Activated naive CD4-positive, alpha-beta T cell treated with anti-CD3 and anti-CD28 coated beads, Interleukin-2, amount 50 U/mL, for 72 hours (primary cell): ENCODE measurements around the gene GBP5. TPM values are rescaled to one million over a fixed set of nuclear protein-coding genes. Genes with fewer than 3 reads are reported as not detected.
"Not testable (repeated sequence)": the region's sequence is repeated elsewhere in the genome, so short reads cannot be mapped to it uniquely, and the experiment has no call there.

Experiments
- ATAC-seq, 2 donors: fragments of 150-1000 bp; cut with Tn5 transposase; 2 replicates each; pipeline ENCODE4 v1.10.0; 2021; ENCODE audit warnings: mild to moderate bottlenecking in 2 of 2, moderate library complexity in 2 of 2
- DNase-seq, 2 donors: peaks; one replicate each; pipeline ENCODE4 v3.0.0; 2021 to 2022; ENCODE audit warnings: low spot score in 2 of 2
- H3K27ac Mint-ChIP-seq, 2 donors: one replicate each; pipeline ENCODE4 v1.8.0; 2022; ENCODE audit warnings: mild to moderate bottlenecking in 2 of 2, mixed read lengths in 2 of 2
- H3K36me3 Mint-ChIP-seq, 2 donors: one replicate each; pipeline ENCODE4 v1.8.0; 2022; ENCODE audit warnings: mixed read lengths in 2 of 2
- H3K9me3 Mint-ChIP-seq, 2 donors: one replicate each; pipeline ENCODE4 v1.8.0; 2022; ENCODE audit warnings: mixed read lengths in 2 of 2
- total RNA-seq, 2 donors: library from RNA; stranded (reverse); gene quantifications; one replicate each; pipeline ENCODE4 v1.2.3, GENCODE V29; 2022

The GBP5 gene, protein sequence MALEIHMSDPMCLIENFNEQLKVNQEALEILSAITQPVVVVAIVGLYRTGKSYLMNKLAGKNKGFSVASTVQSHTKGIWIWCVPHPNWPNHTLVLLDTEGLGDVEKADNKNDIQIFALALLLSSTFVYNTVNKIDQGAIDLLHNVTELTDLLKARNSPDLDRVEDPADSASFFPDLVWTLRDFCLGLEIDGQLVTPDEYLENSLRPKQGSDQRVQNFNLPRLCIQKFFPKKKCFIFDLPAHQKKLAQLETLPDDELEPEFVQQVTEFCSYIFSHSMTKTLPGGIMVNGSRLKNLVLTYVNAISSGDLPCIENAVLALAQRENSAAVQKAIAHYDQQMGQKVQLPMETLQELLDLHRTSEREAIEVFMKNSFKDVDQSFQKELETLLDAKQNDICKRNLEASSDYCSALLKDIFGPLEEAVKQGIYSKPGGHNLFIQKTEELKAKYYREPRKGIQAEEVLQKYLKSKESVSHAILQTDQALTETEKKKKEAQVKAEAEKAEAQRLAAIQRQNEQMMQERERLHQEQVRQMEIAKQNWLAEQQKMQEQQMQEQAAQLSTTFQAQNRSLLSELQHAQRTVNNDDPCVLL
- total RNA-seq = 100 to 1,000 TPM in 1 of 2 donors, 10 to 100 TPM in 1; 86.8 to 151 TPM

- not testable (repeated sequence) for H3K9me3 Mint-ChIP-seq
- Mint-ChIP-seq H3K27ac (peak within 1 kb of the TSS; percentile 96 to 97), H3K36me3 (peaks cover 42 to 69% of the 10 kb centered on the region in 2 donors)
- ATAC-seq (peak; percentile 67 to 70), DNase-seq (peak; percentile 64 to 82)
Observed at GRCh38 chr1:89272269-89273041, at the start of gene GBP5. Gene GBP5 (minus strand): TSS chr1:89272860. CDS start chr1:89269555, 3,305 bp downstream.

DNA sequence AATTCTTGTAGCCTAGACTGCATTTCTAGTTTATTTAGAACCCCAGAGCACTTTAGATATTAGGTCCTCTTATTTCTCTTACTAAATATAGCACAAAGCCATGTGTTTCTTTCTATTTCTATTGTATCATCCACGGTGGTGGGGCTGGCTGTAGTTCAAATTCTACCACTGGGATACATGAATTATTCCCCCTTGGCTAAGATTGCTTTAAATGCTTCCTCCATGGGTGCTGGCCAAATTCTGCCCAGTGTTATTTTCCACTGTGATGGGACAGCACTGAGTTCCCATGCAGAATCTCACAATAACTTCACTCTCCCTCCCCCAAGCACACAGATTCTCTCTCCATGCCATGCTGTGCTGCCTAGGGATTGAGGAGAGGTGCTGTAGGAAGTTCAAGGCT lies 49.7 kb upstream of the GBP5 start:
- DNase-seq (no peak), ATAC-seq (no peak)
- Mint-ChIP-seq H3K36me3 (peaks cover 27 to 38% of the 10 kb centered on the region in 2 donors), H3K27ac (no peak overlapping the region), H3K9me3 (peaks cover 26 to 54% of the 10 kb centered on the region in 2 donors)

- peak overlapping the region in 1 of 2 donors; percentile 38 for H3K27ac Mint-ChIP-seq
- H3K9me3 Mint-ChIP-seq = peaks cover 26 to 32% of the 10 kb centered on the region in 2 donors
- ATAC-seq = no peak
Observed at GRCh38 chr1:89312572-89312971, 39.9 kb upstream of the GBP5 start.

DNA sequence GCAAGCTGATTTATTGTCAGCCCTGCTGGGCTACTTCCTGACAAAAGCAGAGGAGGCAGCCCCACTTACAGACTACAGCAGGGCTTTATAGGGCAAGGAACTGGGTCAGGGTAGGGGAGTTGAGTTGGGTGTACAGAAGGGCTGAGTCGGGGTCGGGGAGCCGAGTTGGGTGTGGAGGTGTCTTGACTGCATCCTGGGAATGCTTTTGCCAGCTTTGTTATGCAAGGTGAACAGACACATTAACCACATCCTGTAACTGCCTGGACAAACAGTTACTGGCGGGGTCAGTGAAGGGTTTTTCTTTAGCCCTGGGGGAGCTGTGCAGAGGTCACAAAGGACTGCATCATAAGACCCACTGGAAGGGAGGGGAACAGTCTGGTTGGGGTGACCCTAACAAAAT lies 39.1 kb upstream of the GBP5 start:
- Mint-ChIP-seq H3K27ac (peak overlapping the region; percentile 88 to 99), H3K9me3 (peaks cover 22 to 25% of the 10 kb centered on the region in 2 donors), H3K36me3 (peaks cover 36 to 65% of the 10 kb centered on the region in 2 donors)
- ATAC-seq (no peak), DNase-seq (no peak)

More at GRCh38 chr1:89312572-89312971, 39.9 kb upstream of the GBP5 start:
- no peak for DNase-seq
- peaks cover 43 to 72% of the 10 kb centered on the region in 2 donors for H3K36me3 Mint-ChIP-seq

GRCh38 chr1:89310976-89311375 lies 38.3 kb upstream of the GBP5 start:
- Mint-ChIP-seq H3K9me3 (peaks cover 22 to 25% of the 10 kb centered on the region in 2 donors), H3K27ac (peak overlapping the region; percentile 88 to 99), H3K36me3 (peaks cover 36 to 65% of the 10 kb centered on the region in 2 donors)
- ATAC-seq (peak; percentile 35 to 43), DNase-seq (no peak)

DNA sequence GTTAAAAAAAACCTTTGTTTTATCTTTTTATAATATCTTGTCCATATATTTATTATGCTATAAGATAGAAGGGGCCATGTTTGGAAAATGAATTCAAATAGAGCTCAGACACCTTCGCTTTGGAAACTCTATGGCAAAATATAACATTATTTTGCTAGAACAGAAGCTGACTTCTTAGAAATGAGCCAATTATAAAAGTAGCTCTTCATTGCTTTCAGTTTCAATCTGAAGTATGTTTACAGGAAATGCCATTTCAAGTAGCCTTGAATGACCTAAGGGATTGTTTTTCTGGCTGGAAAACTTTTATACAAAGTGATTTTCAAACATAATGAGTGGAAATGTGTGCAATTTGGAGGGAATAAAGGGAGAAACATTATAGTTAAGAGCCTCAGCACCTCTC lies 37.8 kb upstream of the GBP5 start:
- DNase-seq = no peak
- Mint-ChIP-seq H3K9me3 (peaks cover 22 to 25% of the 10 kb centered on the region in 2 donors), H3K36me3 (peaks cover 36 to 65% of the 10 kb centered on the region in 2 donors), H3K27ac (peak overlapping the region; percentile 88 to 99)
- ATAC-seq = peak; percentile 62 to 76

DNA sequence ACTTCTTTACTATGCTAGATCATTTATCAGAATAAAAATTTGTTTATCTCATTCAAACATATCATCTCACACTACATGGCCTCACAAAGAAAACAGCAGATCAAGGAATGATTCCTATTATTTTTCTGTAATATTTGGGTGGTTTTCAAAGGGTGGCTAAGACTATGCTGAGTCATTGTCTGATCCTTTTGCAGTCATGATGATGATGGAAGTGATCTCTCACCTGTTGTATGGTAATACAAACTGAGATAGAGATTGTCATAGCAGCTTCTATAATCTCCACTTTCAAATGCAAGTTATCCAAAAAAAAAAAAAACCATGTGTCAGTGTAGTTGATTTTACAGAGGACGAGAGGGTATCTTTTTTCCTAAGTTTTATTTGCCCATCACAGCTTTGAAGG lies 37.2 kb upstream of the GBP5 start:
- ATAC-seq (peak; percentile 50 to 65), DNase-seq (no peak)
- Mint-ChIP-seq H3K9me3 (peaks cover 22 to 25% of the 10 kb centered on the region in 2 donors), H3K27ac (peak overlapping the region; percentile 88 to 99), H3K36me3 (peaks cover 31 to 58% of the 10 kb centered on the region in 2 donors)

DNA sequence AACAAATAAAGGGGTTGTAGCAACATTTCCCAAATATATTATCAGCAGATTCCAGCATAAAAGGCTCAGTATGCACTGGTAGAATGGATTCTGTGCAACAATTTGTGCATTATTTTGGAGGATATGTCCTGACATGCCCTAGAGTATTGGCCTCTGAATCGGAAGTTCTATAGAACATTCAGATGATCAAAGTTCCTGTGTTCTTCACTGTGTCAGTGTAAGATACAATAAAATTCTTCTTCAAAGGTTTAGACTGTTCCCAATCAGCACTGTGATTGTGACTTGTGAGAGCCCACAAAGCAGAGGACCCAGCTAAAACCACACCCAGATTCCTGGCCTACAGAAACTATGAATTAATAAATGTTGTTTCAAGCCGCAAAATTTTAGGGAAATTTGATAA lies 33.6 kb upstream of the GBP5 start:
- no peak for DNase-seq
- peak overlapping the region in 1 of 2 donors; percentile 70 for H3K27ac Mint-ChIP-seq
- peaks cover 18 to 24% of the 10 kb centered on the region in 2 donors for H3K9me3 Mint-ChIP-seq
- peaks cover 12 to 44% of the 10 kb centered on the region in 2 donors for H3K36me3 Mint-ChIP-seq
- no peak for ATAC-seq

DNA sequence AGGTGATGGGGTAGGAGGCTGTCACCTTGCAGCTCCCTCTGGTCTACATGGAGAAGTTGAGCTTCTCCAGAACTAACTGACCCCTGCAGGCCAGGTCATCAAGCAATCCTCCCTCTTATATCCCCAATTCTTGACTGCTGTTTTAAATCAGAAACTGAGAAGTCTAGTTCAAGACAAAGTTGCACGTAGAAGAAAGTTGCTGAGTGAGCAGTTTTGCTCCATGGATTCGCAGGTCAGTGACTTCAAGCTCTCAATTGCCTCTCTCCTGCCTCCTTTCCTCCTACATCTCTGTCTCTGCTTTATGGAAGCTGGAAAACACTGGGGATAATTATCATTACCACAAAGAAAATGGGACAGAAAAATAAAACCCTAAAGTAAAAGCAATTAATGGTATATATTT lies 32.8 kb upstream of the GBP5 start:
- DNase-seq (no peak), ATAC-seq (no peak)
- Mint-ChIP-seq H3K36me3 (peaks cover 12 to 36% of the 10 kb centered on the region in 2 donors), H3K9me3 (peaks cover 18 to 22% of the 10 kb centered on the region in 2 donors), H3K27ac (peak overlapping the region in 1 of 2 donors; percentile 70)

GRCh38 chr1:89304572-89305230 lies 32.0 kb upstream of the GBP5 start:
- peaks cover 8 to 29% of the 10 kb centered on the region in 2 donors for H3K36me3 Mint-ChIP-seq
- peaks cover 12 to 22% of the 10 kb centered on the region in 2 donors for H3K9me3 Mint-ChIP-seq
- ATAC-seq (no peak), DNase-seq (no peak)
- no peak overlapping the region for H3K27ac Mint-ChIP-seq

DNA sequence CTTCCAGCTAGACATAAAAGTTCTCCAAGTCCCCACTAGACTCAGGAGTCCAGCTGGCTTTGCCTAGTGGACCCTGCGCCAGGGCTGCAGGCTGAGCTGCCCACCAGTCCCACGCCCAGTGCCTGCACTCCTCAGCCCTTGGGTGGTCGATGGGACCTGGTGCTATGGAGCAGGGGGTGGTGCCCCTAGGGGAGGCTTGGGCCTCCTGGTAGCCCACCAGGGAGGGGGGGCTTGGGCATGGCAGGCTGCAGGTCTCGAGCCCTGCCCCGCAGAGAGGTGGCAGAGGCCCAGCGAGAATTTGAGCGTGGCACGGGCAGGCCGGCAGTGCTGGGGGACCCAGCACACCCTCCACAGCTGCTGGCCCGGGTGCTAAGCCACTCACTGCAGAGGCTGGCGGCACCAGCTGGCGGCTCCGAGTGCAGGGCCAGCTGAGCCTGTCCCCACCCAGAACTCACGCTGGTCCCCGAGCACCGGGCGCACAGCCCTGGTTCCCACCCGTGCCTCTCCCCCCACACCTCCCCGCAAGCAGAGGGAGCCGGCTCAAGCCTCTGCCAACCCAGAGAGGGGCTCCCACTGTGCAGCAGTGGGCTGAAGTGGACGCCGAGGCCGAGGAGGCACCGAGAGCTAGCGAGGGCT lies 30.2 kb upstream of the GBP5 start:
- no peak for DNase-seq
- Mint-ChIP-seq H3K36me3 (peaks cover under 1 to 16% of the 10 kb centered on the region in 2 donors), H3K27ac (no peak overlapping the region), H3K9me3 (peaks cover 6 to 11% of the 10 kb centered on the region in 2 donors)
- no peak for ATAC-seq

DNA sequence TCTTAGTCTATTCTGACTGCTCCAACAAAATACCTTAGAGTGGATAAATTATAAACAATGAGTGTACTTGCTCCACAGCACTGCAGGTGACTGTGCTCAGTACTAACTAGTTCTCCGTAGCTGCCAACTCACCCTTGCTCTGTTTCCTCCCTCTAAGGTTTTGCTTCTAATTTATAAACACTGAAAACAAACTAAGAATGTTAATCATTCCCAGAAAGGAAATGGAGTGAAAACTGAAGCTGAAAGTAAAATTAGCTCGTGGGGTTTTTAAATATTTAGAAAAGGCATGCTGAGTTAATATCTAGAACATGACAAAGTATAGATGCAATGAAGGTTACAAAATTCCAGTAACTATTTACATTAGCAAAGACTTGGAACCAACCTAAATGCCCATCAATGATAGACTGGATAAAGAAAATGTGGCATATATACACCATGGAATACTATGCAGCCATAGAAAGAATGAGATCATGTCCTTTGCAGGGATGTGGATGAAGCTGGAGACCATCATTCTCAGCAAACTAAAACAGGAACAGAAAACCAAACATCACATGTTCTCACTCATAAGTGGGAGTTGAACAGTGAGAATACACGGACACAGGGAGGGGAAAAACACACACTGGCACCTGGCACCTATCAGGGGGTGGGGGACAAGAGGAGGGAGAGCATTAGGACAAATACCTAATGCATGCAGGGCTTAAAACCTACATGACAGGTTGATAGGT lies 27.2 kb upstream of the GBP5 start:
- peak; percentile 91 to 98 for ATAC-seq
- Mint-ChIP-seq H3K9me3 (peaks cover 6 to 17% of the 10 kb centered on the region in 2 donors), H3K36me3 (peaks cover 0 to 27% of the 10 kb centered on the region in 2 donors), H3K27ac (peak overlapping the region; percentile 14 to 78)
- not testable (repeated sequence) for DNase-seq

- Mint-ChIP-seq H3K27ac (no peak overlapping the region), H3K9me3 (peaks cover 11 to 25% of the 10 kb centered on the region in 2 donors), H3K36me3 (peaks cover 9 to 40% of the 10 kb centered on the region in 2 donors)
- DNase-seq (no peak), ATAC-seq (peak; percentile 37 to 66)
Observed at GRCh38 chr1:89298461-89298860, 25.8 kb upstream of the GBP5 start.

DNA sequence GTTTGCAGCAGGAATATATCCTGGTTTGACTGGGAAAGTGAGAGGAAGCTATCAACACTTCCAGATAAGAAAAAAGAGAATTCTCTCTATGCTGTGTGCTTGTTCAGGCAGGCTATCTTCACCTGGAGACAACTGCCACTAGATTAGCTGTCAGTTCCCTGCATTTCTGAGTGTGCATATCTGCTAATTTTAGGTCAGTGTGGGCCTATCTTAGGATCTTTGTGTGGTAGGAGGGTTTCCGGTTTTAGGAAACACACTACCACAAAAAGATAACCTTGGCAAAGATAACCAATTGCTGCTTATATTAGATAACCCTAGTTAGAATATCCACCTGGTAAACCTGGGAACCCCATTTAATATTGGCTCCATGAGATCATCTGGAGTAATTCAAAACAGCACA lies 22.5 kb upstream of the GBP5 start:
- Mint-ChIP-seq H3K27ac (no peak overlapping the region), H3K36me3 (peaks cover 28 to 57% of the 10 kb centered on the region in 2 donors), H3K9me3 (peaks cover 21 to 38% of the 10 kb centered on the region in 2 donors)
- no peak for DNase-seq
- peak in 1 of 2 donors; percentile 24 for ATAC-seq

DNA sequence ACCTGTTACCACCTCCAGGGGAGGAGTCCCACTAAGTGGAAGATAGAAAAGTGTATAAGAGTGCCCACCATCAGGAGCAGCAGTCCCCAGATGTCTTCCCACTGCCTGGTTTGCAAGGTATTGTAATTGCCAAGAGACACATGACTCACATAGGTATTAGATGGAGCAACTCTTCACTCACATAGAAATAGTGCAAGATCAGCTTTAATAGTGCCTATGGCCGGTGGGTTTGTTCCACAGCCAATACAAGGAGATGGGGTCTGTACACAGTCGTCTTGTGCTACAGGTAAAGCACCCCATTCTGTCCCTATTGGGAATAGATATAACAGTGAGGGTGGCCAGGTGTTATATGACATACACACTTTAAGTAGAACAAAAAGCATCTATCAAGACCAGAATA lies 18.6 kb upstream of the GBP5 start:
- no peak overlapping the region for H3K27ac Mint-ChIP-seq
- ATAC-seq (no peak), DNase-seq (no peak)
- H3K36me3 Mint-ChIP-seq = peaks cover 43 to 78% of the 10 kb centered on the region in 2 donors
- H3K9me3 Mint-ChIP-seq = peaks cover 21 to 52% of the 10 kb centered on the region in 2 donors
